Measurements from ENCODE around the gene STIM1.

Gene STIM1

GRCh38 chr11:3815845-3816244 is 39.6 kb upstream of the STIM1 start:
- no peak overlapping the region for H3K27ac ChIP-seq
- no peak for TF ChIP-seq CTCF (IDR thresholded peaks at IDR 0.05)

GRCh38 chr11:3816673-3817072 is 38.8 kb upstream of the STIM1 start:
- DNase-seq (ENCODE audit: low spot score): no peak
- Histone ChIP-seq H3K4me3 (no peak overlapping the region), H3K27ac (no peak overlapping the region)
- TF ChIP-seq CTCF (IDR thresholded peaks at IDR 0.05): no peak

More at GRCh38 chr11:3815845-3816244, 39.6 kb upstream of the STIM1 start:
- DNase-seq (ENCODE audit: low spot score): no peak
- H3K4me3 ChIP-seq: no peak overlapping the region

- no peak for TF ChIP-seq CTCF (IDR thresholded peaks at IDR 0.05)
- DNase-seq (ENCODE audit: low spot score): no peak
- Histone ChIP-seq H3K4me3 (no peak overlapping the region), H3K27ac (no peak overlapping the region)
Observed at GRCh38 chr11:3817181-3817800, 38.2 kb upstream of the STIM1 start.

- no peak for DNase-seq (ENCODE audit: low spot score)
- TF ChIP-seq CTCF (IDR thresholded peaks at IDR 0.05): no peak
- no peak overlapping the region for H3K4me3 ChIP-seq
- no peak overlapping the region for H3K27ac ChIP-seq
Observed at GRCh38 chr11:3820971-3821370, 34.5 kb upstream of the STIM1 start.

- Histone ChIP-seq H3K27ac (no peak overlapping the region), H3K4me3 (no peak overlapping the region)
- no peak for DNase-seq (ENCODE audit: low spot score)
- no peak for TF ChIP-seq CTCF (IDR thresholded peaks at IDR 0.05)
Observed at GRCh38 chr11:3822312-3822711, 33.2 kb upstream of the STIM1 start.

- Histone ChIP-seq H3K4me3 (no peak overlapping the region), H3K27ac (no peak overlapping the region)
- no peak for DNase-seq (ENCODE audit: low spot score)
- no peak for TF ChIP-seq CTCF (IDR thresholded peaks at IDR 0.05)
Observed at GRCh38 chr11:3823303-3823702, 32.2 kb upstream of the STIM1 start.

GRCh38 chr11:3823762-3824506 is 31.5 kb upstream of the STIM1 start:
- TF ChIP-seq CTCF (IDR thresholded peaks at IDR 0.05): no peak
- Histone ChIP-seq H3K27ac (no peak overlapping the region), H3K4me3 (no peak overlapping the region)
- no peak for DNase-seq (ENCODE audit: low spot score)

Data from coronary artery (tissue), 2 donors.